IMR-90 (cell line): ENCODE results near the gene FAM171A1. TPM values are rescaled to one million over a fixed set of nuclear protein-coding genes. Genes with fewer than 3 reads are reported as not detected.

Source experiments
- ATAC-seq: fragments of 200-7000 bp; cut with Tn5 transposase; 2 replicates; pipeline ENCODE4 v1.9.1; 2020; ENCODE audit warnings: low read depth, mild to moderate bottlenecking, moderate library complexity
- BruUV-seq: library from RNA; stranded (reverse); fragments of 400-500 nt; replicated peaks from 2 replicates; lab custom pipeline; 2021; lab: Mats Ljungman, UMichigan
- CTCF ChIA-PET: fragments of 300-600 bp; formaldehyde crosslinking; extraction: SDS; loops from one replicate; lab custom pipeline; 2021; ENCODE audit warnings: antibody characterized with exemption; lab: Yijun Ruan, JAX
- POLR2A ChIA-PET: fragments of 300-600 bp; sonication (Branson Sonifier 250); formaldehyde crosslinking; loops from one replicate; lab custom pipeline; 2022; ENCODE audit warnings: antibody characterized with exemption; ENCODE audit not compliant: unreplicated experiment; lab: Charles Lee
- DNase-seq: peaks from one replicate; pipeline ENCODE4 v3.0.0; 2013
- H2AFZ ChIP-seq: replicated peaks from 2 replicates; pipeline ENCODE3; 2013; ENCODE audit warnings: low read length, mild to moderate bottlenecking; ENCODE audit not compliant: poor library complexity
- H2AK5ac ChIP-seq: 2 replicates; pipeline ENCODE4 v1.6.1; 2013; ENCODE audit warnings: low read depth, low read length, inconsistent platforms
- H2AK9ac ChIP-seq: replicated peaks from 2 replicates; pipeline ENCODE3; 2013; ENCODE audit warnings: mild to moderate bottlenecking, low read depth, low read length, moderate library complexity; ENCODE audit not compliant: poor library complexity
- H2BK120ac ChIP-seq: 2 replicates; pipeline ENCODE4 v1.6.1; 2013; ENCODE audit warnings: low read depth, low read length, inconsistent platforms
- H2BK15ac ChIP-seq: 3 replicates; pipeline ENCODE4 v1.6.1; 2013; ENCODE audit warnings: low read depth, low read length, inconsistent platforms
- H2BK20ac ChIP-seq: 2 replicates; pipeline ENCODE4 v1.6.1; 2013; ENCODE audit warnings: low read depth, mild to moderate bottlenecking, inconsistent platforms, low read length, moderate library complexity
- H2BK5ac ChIP-seq: 2 replicates; pipeline ENCODE4 v1.6.1; 2013; ENCODE audit warnings: mild to moderate bottlenecking, low read depth, low read length, inconsistent platforms; ENCODE audit not compliant: poor library complexity, severe bottlenecking
- H3K14ac ChIP-seq: replicated peaks from 2 replicates; pipeline ENCODE4 v1.6.1; 2013; ENCODE audit warnings: low read depth, low read length, inconsistent platforms
- H3K18ac ChIP-seq: 2 replicates; pipeline ENCODE4 v1.6.1; 2013; ENCODE audit warnings: low read depth, low read length, control low read depth
- H3K23ac ChIP-seq: 2 replicates; pipeline ENCODE4 v1.6.1; 2013; ENCODE audit warnings: low read depth, low read length, inconsistent platforms
- H3K27ac ChIP-seq: 2 replicates; pipeline ENCODE4 v1.5.1; 2013; ENCODE audit warnings: mild to moderate bottlenecking, control low read depth, low read length; ENCODE audit not compliant: insufficient read depth
- H3K27me3 ChIP-seq: 2 replicates; pipeline ENCODE4 v1.6.1; 2013; ENCODE audit warnings: low read length; ENCODE audit not compliant: control insufficient read depth, insufficient read depth
- H3K36me3 ChIP-seq: 2 replicates; pipeline ENCODE4 v1.6.1; 2013; ENCODE audit warnings: low read length, mixed read lengths; ENCODE audit not compliant: control insufficient read depth, insufficient read depth
- H3K4ac ChIP-seq: 2 replicates; pipeline ENCODE4 v1.6.1; 2013; ENCODE audit warnings: low read depth, low read length, inconsistent platforms
- H3K4me1 ChIP-seq: 2 replicates; pipeline ENCODE4 v1.6.1; 2013; ENCODE audit warnings: low read length, mixed read lengths; ENCODE audit not compliant: control insufficient read depth, insufficient read depth
- H3K4me2 ChIP-seq: 2 replicates; pipeline ENCODE4 v1.6.1; 2013; ENCODE audit warnings: low read depth, mild to moderate bottlenecking, control low read depth, low read length, moderate library complexity
- H3K4me3 ChIP-seq: 2 replicates; pipeline ENCODE4 v1.5.1; 2013; ENCODE audit warnings: low read depth, mild to moderate bottlenecking, control low read depth, low read length, moderate library complexity; ENCODE audit not compliant: insufficient read depth
- H3K56ac ChIP-seq: 2 replicates; pipeline ENCODE4 v1.6.1; 2013; ENCODE audit warnings: low read length, inconsistent platforms; ENCODE audit not compliant: insufficient read depth; ENCODE audit errors: extremely low read depth
- H3K79me1 ChIP-seq, 2 experiments: 2 replicates each; pipeline ENCODE4 v1.6.1; 2013; ENCODE audit warnings: low read length in 2 of 2, inconsistent platforms in 1 of 2, low read depth in 1 of 2
- H3K9ac ChIP-seq: 2 replicates; pipeline ENCODE4 v1.6.1; 2013; ENCODE audit warnings: low read depth, low read length, control low read depth
- H3K9me1 ChIP-seq: 2 replicates; pipeline ENCODE4 v1.6.1; 2013; ENCODE audit warnings: low read length, inconsistent platforms; ENCODE audit not compliant: insufficient read depth
- H3K9me3 ChIP-seq: 2 replicates; pipeline ENCODE4 v1.6.1; 2013; ENCODE audit warnings: low read length; ENCODE audit not compliant: control insufficient read depth, insufficient read depth
- H4K20me1 ChIP-seq: 2 replicates; pipeline ENCODE4 v1.6.1; 2013; ENCODE audit warnings: low read length, inconsistent platforms; ENCODE audit not compliant: insufficient read depth
- H4K5ac ChIP-seq: 2 replicates; pipeline ENCODE4 v1.6.1; 2013; ENCODE audit warnings: mild to moderate bottlenecking, low read depth, low read length, control low read depth
- H4K8ac ChIP-seq, 2 experiments: 2 replicates each; pipeline ENCODE4 v1.6.1; 2013; ENCODE audit warnings: low read depth in 2 of 2, low read length in 2 of 2, control low read depth in 1 of 2, inconsistent platforms in 1 of 2
- H4K91ac ChIP-seq: 2 replicates; pipeline ENCODE4 v1.6.1; 2013; ENCODE audit warnings: low read depth, low read length, inconsistent platforms; ENCODE audit not compliant: insufficient read depth
- CTCF ChIP-seq: conservative IDR thresholded peaks from 2 replicates; pipeline ENCODE4 v1.5.1; 2012; ENCODE audit warnings: mild to moderate bottlenecking, low read depth, low read length, improper control_type of control experiment
- POLR2A ChIP-seq: IDR thresholded peaks from 2 replicates; pipeline ENCODE4 v1.6.1; 2012; ENCODE audit warnings: mild to moderate bottlenecking, low read depth, low read length
- RAD21 ChIP-seq: IDR thresholded peaks from 2 replicates; pipeline ENCODE4 v1.6.1; 2012; ENCODE audit warnings: low read length, improper control_type of control experiment
- RFX5 ChIP-seq: IDR thresholded peaks from 2 replicates; pipeline ENCODE4 v1.8.0; 2012; ENCODE audit warnings: low read depth, mild to moderate bottlenecking, low read length, moderate library complexity
- SMC3 ChIP-seq: fragments of 150-350 bp; IDR thresholded peaks from 2 replicates; pipeline ENCODE4 v1.6.1; 2016; ENCODE audit warnings: low read depth, mild to moderate bottlenecking, antibody characterized with exemption, low read length, moderate library complexity
- WGBS, 2 experiments: methylation state at CpG; one replicate each; pipeline versions ENCODE4 v1.1.5 to v1.1.7; 2013; ENCODE audit warnings: missing lambda C conversion rate in 2 of 2; ENCODE audit not compliant: insufficient read length in 1 of 2; ENCODE audit errors: extremely low coverage in 2 of 2; 5-methylcytosine and 5-hydroxymethylcytosine counted together
- dilution Hi-C: fragments of 300-500 bp; cut with HindIII; formaldehyde crosslinking; loops from one replicate; pipeline ENCODE4 v1.14.3; 2018; ENCODE audit warnings: low sequenced_read_pairs; ENCODE audit not compliant: unreplicated experiment
- in situ Hi-C: fragments of 300-500 bp; cut with MboI; formaldehyde crosslinking; loops from 3 replicates; pipeline ENCODE4 v1.14.3; 2019; ENCODE audit warnings: low sequenced_read_pairs, inconsistent platforms, mixed read lengths
- intact Hi-C: fragments of 100-400 bp; cut with micrococcal nuclease; formaldehyde crosslinking; loops from 2 replicates; pipeline ENCODE4 v1.10.0; 2022
- polyA plus RNA-seq, 3 experiments: library from polyadenylated mRNA; depleted of rRNA; stranded (reverse); fragments of >200 nt; gene quantifications; 2 replicates each; pipeline ENCODE4 v1.2.3, GENCODE V29; 2012; ENCODE audit warnings: low replicate concordance in 1 of 3
- total RNA-seq: library from RNA; depleted of rRNA; stranded (reverse); fragments of >200 nt; gene quantifications from 2 replicates; pipeline ENCODE4 v1.2.3, GENCODE V29; 2012

Gene FAM171A1
- total and polyA plus RNA-seq, 2 of the 4 experiments (the other 2 are of a cell fraction), result 20.3 to 30.6 TPM

- no peak for TF ChIP-seq RFX5
These were observed 202.8 kb downstream of the FAM171A1 start, which contains the start of gene NMT2 (continued) for GRCh38 chr10:15168291-15168785.

- ChIA-PET POLR2A (no interaction called here), CTCF (interaction anchor here (0.6 to 1.3 kb wide), 4 partner anchors 13 to 146 kb away, joined by 3 to 4 read pairs (median 3); no protein-coding TSS in a partner anchor)
- H3K4ac ChIP-seq, result peak overlapping the region; percentile 71; the same call in 1 of the 2 replicates
- H3K14ac ChIP-seq, result peak overlapping the region; percentile 92
- peaks cover 16 to 34% of the 10 kb centered on the region in 2 experiments for H3K79me1 ChIP-seq
- in situ Hi-C loops, result no loop called here
- no peaks in the 10 kb centered on the region for H3K36me3 ChIP-seq
- H3K4me2 ChIP-seq, result peak overlapping the region; percentile 99
- H2AFZ ChIP-seq, result peak overlapping the region; percentile 99
- dilution Hi-C loops, result no loop called here
- no peak overlapping the region for H3K18ac ChIP-seq
- TF ChIP-seq POLR2A (no peak), RAD21 (peak; percentile 28), SMC3 (0 out of 2 replicates have a peak, but pooled peaks have one; percentile 26), CTCF (peak; percentile 46)
- H3K27me3 ChIP-seq, result no peaks in the 10 kb centered on the region
- peak overlapping the region; percentile 99 for H2BK5ac ChIP-seq
- peak; percentile 49 for DNase-seq
- peak; percentile 38 for ATAC-seq
- H3K9ac ChIP-seq, result peak overlapping the region; percentile 100
- no peak overlapping the region for H2BK15ac ChIP-seq
- H2AK9ac ChIP-seq, result peak overlapping the region; percentile 82
- H3K27ac ChIP-seq, result peak overlapping the region; percentile 57
- H2BK120ac ChIP-seq, result 0 out of 2 replicates have a peak overlapping the region, but pooled peaks have one; percentile 4
- H3K23ac ChIP-seq, result peak overlapping the region; percentile 58; the same call in 1 of the 2 replicates
- no TSS peak for BruUV-seq
- H2AK5ac ChIP-seq, result no peak overlapping the region; the same call in 1 of the 2 replicates
- H3K9me3 ChIP-seq, result no peaks in the 10 kb centered on the region
- H4K20me1 ChIP-seq, result peaks cover 10% of the 10 kb centered on the region; the same call in 1 of the 2 replicates
- H3K4me3 ChIP-seq, result peak overlapping the region; percentile 100
- intact Hi-C loops, result loop anchor here (2.0 kb wide), 1 partner anchor 203 kb away; the partner anchor contains the start of gene FAM171A1
- H3K9me1 ChIP-seq, result peaks cover 3% of the 10 kb centered on the region; the same call in 1 of the 2 replicates
- H2BK20ac ChIP-seq, result no peak overlapping the region
- peak overlapping the region; percentile 10; the same call in 1 of the 2 replicates for H4K91ac ChIP-seq
- no peak overlapping the region for H4K8ac ChIP-seq
- WGBS, 2 experiments, result 1% methylated on average over 18 of the region's 54 CpGs; no CpG with 5 or more reads in 1 of the 2 experiments
- H3K4me1 ChIP-seq, result peaks cover 11% of the 10 kb centered on the region
- peak overlapping the region; percentile 57; the same call in 1 of the 2 replicates for H3K56ac ChIP-seq
- no peak overlapping the region for H4K5ac ChIP-seq
These were observed 203.4 kb downstream of the FAM171A1 start for GRCh38 chr10:15167411-15168290.
